Activated naive CD4-positive, alpha-beta T cell treated with Interleukin-2 at 50 U/mL for 16 hours (primary cell): ENCODE results near the gene SOX6.
"Not testable (repeated sequence)": the region's sequence is repeated elsewhere in the genome, so short reads cannot be mapped to it uniquely, and the experiment has no call there.

ENCODE experiments used
- DNase-seq: peaks from one replicate; pipeline ENCODE4 v3.0.0-alpha.2; 2020

SOX6 gene

DNA sequence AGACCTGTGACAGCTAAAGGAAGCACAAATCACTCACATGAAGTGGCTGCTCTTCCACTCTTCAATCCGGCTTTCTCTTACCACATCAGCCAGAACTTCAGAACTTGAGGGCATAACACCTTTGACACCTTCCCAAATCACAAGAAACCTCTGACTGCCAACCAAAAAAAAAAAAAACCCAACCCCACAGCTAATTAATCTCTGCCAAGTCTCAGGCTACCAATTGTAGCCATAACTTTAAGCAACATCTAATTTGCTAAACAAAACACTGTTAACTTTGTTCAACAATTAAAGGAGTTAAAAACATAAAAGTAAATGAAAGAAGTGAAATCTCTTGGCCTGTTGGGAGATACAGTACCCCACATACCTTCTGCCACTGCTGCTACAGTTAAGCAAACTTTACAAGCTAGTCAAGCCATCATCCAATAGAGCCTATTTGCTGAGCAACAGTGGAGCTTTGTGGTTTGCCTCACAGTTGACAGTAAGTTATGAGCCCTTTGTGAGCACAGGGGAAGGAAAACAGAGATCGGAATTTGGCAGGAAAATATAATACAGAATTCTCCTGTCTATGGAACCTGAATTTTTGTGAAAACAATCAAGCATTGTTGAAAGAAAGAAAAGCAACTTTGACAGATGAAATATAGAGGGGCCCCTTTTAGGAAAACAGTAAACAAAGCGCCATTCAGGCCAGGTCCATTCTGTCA lies at the start of gene SOX6:
SOX6 (minus strand) TSS at position 490 of the 704 bp plus-strand sequence. CDS start 15,298 bp downstream, outside the sequence.
- DNase-seq = no peak

DNA sequence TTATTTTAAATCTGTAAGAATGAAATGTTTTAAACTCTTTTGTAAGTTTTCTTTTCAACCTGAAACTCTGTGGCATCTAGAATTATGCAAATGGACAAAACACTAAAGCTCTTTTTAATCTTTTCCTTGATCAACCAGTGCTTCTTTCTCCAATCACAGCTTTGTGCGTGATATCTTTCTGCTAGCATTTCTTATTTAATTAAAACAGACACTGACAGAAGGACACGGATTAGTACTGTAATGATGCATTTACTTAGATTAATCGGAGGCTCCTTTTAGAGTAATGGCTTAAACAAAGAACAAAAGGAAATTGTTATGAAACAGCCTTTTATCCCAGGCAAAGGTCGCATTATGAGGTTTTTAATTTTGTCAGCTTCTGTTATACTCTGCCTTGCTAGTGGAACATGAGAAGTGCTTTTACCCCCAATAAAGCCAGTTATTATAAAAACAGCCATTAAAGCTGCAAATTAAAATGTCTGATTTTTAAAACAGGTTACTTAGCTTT lies 48.5 kb upstream of the SOX6 start:
- DNase-seq = no peak

GRCh38 chr11:16403851-16404250 lies 47.5 kb upstream of the SOX6 start:
- DNase-seq = no peak

- DNase-seq = no peak
These were observed 47.1 kb upstream of the SOX6 start for GRCh38 chr11:16403448-16403803.

DNA sequence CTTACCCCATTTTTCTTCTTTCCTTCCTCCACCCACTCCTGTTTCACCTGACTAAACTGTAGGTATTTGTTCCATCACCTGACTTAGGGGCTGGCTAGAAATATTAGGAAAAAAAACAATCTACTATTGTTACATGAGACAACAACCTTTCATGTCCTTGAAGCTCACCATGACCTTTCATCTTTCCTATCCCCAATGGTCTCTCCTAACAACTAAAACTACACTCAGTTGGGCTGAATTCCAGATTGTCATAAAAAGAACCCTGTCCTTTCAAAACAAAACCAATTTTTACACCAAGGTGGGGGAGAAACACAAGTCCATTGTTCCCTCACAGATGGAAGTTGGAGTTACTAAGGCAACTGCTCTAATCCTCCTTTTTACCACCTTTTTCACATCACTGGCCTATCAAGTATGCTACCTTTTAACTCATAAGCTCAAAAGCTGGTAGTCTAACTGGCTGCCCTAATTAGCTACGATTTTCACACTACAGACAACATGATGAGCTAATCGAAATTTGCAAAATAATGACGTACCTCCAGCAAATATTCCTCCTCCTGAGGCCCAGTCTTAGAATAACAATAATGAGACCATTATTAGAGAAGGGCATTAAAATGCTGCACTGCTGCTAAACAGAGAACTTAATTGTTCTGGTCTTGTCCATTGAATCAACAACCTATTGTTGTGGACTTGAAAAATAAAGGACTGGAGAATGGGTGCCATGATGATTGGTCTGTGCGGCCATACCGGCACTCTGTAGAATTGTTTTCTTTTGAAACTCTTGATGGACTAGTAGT lies 46.5 kb upstream of the SOX6 start:
- DNase-seq = no peak

- DNase-seq = no peak
These were observed 41.0 kb upstream of the SOX6 start for GRCh38 chr11:16397390-16397789.

DNA sequence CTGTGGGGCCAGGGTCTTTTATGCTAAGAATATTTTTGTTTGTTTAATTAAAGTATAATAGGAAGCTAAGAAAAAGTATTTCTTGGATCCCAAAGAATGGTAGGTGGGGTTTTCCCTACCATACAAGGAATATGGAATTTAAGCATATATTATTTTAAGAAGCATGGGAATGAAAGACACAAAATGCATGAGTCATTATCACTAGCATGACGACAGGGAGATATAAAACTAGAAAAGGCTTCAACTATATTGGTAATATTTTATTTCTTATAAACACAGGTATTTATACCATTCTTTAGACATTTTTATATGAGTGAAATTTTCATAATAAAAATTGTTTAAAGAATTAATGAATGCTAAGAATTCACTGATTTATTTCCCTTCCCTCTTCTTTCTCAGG lies 39.3 kb upstream of the SOX6 start:
- no peak for DNase-seq

- DNase-seq = no peak
These were observed 38.6 kb upstream of the SOX6 start for GRCh38 chr11:16394947-16395346.

DNA sequence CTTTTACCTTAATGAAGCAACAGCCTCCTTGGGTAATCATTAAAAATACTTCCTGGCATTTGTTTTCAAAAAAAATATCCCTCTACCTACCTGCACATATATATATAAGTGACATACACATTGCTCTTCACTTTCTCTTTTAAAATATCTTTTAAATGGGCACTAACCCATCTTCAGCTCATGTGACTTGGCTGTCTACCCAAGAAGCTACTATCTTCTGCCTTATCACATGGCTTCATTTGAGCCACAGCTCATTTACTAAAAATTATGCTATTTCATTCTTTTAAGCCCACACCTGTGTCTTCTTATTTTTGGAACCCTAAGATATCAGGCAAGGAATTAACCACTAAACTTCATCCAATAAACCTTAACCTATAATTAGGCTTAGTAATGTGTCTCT lies 37.0 kb upstream of the SOX6 start:
- DNase-seq = no peak

DNA sequence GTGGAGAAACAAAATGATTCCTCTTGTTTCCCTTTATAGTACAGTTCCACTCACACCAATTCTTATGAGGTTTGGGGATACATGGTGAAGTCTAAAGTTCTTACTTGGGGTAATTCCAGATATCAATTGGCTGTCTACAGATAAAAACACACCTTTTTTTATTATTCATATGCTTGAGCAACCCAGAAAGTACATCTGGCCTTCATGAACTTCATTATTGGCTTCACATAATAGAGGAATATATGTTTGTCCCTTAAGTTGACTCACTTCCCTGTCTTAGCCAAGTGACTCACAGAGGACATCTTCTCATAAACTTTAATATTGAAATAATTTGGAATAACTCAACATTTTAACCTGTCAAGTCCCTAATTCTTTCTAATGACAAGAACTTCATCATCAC lies 36.3 kb upstream of the SOX6 start:
- DNase-seq = no peak

GRCh38 chr11:16390826-16391225 lies 34.5 kb upstream of the SOX6 start:
- not testable (repeated sequence) for DNase-seq

GRCh38 chr11:16385099-16385498 lies 28.8 kb upstream of the SOX6 start:
- no peak for DNase-seq

- no peak for DNase-seq
These were observed 26.5 kb upstream of the SOX6 start for GRCh38 chr11:16382638-16383380.

- no peak for DNase-seq
These were observed 25.8 kb upstream of the SOX6 start for GRCh38 chr11:16382186-16382585.

DNA sequence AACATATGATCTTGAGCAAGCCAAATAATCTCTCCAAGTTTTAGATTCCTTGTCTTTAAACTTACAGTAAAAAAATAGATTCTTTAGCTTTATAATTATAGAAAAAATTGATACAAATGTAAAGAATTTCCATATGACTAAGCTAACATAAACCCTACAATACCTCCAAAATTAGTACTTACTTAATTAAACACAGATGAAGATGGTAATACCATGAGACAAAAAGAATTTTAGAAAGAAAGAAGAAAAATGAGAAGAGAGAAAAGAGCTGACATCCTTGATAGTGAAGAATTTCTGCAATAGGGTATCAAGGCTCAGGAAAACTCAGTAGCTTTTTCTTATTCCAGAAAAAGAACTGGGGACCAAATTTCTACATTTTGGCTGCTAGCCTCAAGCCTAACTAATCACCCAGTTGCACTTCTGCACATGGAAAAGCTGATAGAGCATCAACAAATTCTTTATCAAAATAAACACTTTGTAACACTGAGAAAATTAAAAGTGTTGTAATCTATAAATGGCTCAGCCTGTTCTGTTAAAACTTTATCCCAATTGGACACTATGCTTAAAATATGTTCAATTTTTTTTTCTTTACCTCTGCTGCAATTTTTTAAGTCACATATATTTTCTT lies 24.7 kb upstream of the SOX6 start:
- DNase-seq = no peak

- no peak for DNase-seq
These were observed 22.6 kb upstream of the SOX6 start for GRCh38 chr11:16378906-16379305.

GRCh38 chr11:16377746-16378145 lies 21.4 kb upstream of the SOX6 start:
- no peak for DNase-seq

DNA sequence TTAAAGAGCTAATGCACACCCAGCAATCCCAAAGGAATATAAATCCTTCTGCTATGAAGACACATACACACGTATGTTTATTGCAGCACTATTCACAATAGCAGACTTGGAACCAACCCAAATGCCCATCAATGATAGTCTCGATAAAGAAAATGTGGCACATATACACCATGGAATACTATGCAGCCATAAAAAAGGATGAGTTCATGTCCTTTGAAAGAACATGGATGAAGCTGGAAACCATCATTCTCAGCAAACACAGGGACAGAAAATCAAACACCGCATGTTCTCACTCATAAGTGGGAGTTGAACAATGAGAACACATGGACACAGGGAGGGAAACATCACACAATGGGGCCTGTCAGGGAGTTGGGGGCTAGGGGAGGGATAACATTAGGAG lies 19.3 kb upstream of the SOX6 start:
- not testable (repeated sequence) for DNase-seq

DNA sequence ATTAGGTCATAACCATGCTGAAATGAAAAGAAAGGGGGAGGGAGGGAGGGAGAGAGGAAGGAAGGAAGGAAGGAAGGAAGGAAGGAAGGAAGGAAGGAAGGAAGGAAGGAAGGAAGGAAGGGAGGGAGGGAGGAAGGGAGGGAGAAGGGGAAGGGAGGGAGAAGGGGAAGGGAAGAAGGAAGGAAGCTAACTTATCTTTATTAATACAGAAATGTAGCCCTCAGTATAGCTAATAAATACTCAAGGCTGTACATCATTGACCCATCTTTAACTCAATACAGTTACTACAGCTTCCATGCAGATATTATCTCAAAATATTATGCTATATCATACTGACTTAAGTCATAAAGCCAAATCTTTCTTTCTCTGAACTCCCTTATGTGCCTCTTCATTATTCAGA lies 17.4 kb upstream of the SOX6 start:
- DNase-seq = no peak

- no peak for DNase-seq
These were observed 16.0 kb upstream of the SOX6 start for GRCh38 chr11:16372355-16372754.

- no peak for DNase-seq
These were observed 10.9 kb upstream of the SOX6 start for GRCh38 chr11:16367252-16367651.

GRCh38 chr11:16365581-16366228 lies 9.4 kb upstream of the SOX6 start:
- no peak for DNase-seq

- DNase-seq = no peak
These were observed 7.9 kb upstream of the SOX6 start for GRCh38 chr11:16364254-16364653.
